ENCODE data around the gene ALOX5AP. TPM values are rescaled to one million over a fixed set of nuclear protein-coding genes. Genes with fewer than 3 reads are reported as not detected.

The ALOX5AP gene
- total and polyA plus RNA-seq, 9 of the 15 experiments (the other 6 are each of a cell fraction or from before 2014, with no cell fraction given), result 0.31 TPM; not detected in 8

DNA sequence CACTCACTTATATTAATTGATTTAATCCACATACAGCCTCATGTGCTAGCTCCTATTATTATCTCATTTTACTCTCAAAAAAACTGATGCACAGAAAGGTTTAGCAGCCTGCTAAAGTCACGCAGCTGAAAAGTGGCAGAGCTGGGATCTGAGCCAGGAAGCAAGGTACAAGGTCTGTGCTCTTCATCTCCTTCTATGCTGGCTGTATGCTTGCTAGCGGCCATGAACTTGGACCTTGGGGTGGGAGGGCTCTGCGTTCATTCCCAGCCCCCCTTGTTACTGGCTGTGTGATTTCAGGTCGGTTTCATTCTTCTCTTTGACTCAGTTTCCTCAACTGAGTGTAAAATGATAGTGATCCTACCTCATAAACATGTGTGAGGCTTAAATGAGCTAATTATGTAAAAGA lies 69.8 kb downstream of the ALOX5AP start:
- no TSS peak for BruUV-seq (replicated peaks)
- H2AFZ ChIP-seq (ENCODE audit: low read depth, low read length), result no peak overlapping the region
- DNase-seq (ENCODE audit: extremely low read depth in 1 of 4, low spot score in 3 of 4), result no peak
- H3K4me3 ChIP-seq, result no peak overlapping the region
- no peak for FAIRE-seq
- ChIA-PET CTCF (ENCODE audit: low intra/inter-chr PET ratio) (no interaction called here), POLR2A (interaction anchor here (0.6 kb wide), 1 partner anchor 53 kb away, joined by 3 read pairs; no protein-coding TSS in a partner anchor)
- no peaks in the 10 kb centered on the region for H3K79me2 ChIP-seq (ENCODE audit: control insufficient read depth, insufficient read depth, low read length)
- no peak overlapping the region for H3K9ac ChIP-seq (ENCODE audit: insufficient read depth in 1 of 2, low read depth in 2 of 2, low read length in 2 of 2)
- H3K4me1 ChIP-seq (replicated peaks in 1 of 2; ENCODE audit: control insufficient read depth in 2 of 2, insufficient read depth in 2 of 2, low read length in 2 of 2), result peaks cover 0 to 6% of the 10 kb centered on the region in 2 experiments; a peak in 2 of 5 replicates
- intact Hi-C loops (cut with micrococcal nuclease), result no loop called here
- 0% methylated on average over 4 of the region's 4 CpGs for WGBS (ENCODE audit: insufficient coverage, low coverage, missing lambda C conversion rate)
- no peaks in the 10 kb centered on the region for H3K36me3 ChIP-seq (ENCODE audit: control insufficient read depth, insufficient read depth, low read length)
- no peaks in the 10 kb centered on the region for H4K20me1 ChIP-seq (replicated peaks; ENCODE audit: control insufficient read depth, insufficient read depth, low read length)
- in situ Hi-C loops (cut with MboI), result loop anchor here (10.0 kb wide), 1 partner anchor 660 kb away; no protein-coding TSS in a partner anchor
- H3K27me3 ChIP-seq (ENCODE audit: control insufficient read depth in 2 of 2, insufficient read depth in 2 of 2, low read length in 2 of 2), result peaks cover 5 to 36% of the 10 kb centered on the region in 2 experiments; a peak in 4 of 5 replicates
- no peak for ATAC-seq
- H3K4me2 ChIP-seq (ENCODE audit: insufficient read depth, low read length), result no peak overlapping the region
- H3K27ac ChIP-seq (ENCODE audit: extremely low read depth, low read depth, low read length), result no peak overlapping the region
- no peaks in the 10 kb centered on the region for H3K9me1 ChIP-seq (ENCODE audit: control insufficient read depth, insufficient read depth, low read length)
- H3K9me3 ChIP-seq (replicated peaks; ENCODE audit: control insufficient read depth, insufficient read depth, low read depth, low read length), result no peaks in the 10 kb centered on the region
- no peak for TF ChIP-seq ZBTB7A (IDR thresholded peaks at IDR 0.05; ENCODE audit: borderline replicate concordance, control insufficient read depth, low read depth, low read length)
- no peak for TF ChIP-seq XRCC4 (IDR thresholded peaks at IDR 0.05; ENCODE audit: extremely low read depth, insufficient read depth, insufficient read length)
- TF ChIP-seq HOXB6 (CRISPR knock-in tag; IDR thresholded peaks at IDR 0.05; ENCODE audit: borderline replicate concordance), result no peak
- TF ChIP-seq HINFP (tag; conservative IDR thresholded peaks at IDR 0.05; ENCODE audit: low read depth), result no peak
- TF ChIP-seq ZNF280A (IDR thresholded peaks at IDR 0.05; ENCODE audit: low read depth, partially characterized antibody), result no peak
- no peak for TF ChIP-seq FOXA3 (CRISPR knock-in tag; conservative IDR thresholded peaks at IDR 0.05 in 1 of 2, IDR thresholded peaks at IDR 0.05 in 1 of 2)
- TF ChIP-seq, protein P1, sequence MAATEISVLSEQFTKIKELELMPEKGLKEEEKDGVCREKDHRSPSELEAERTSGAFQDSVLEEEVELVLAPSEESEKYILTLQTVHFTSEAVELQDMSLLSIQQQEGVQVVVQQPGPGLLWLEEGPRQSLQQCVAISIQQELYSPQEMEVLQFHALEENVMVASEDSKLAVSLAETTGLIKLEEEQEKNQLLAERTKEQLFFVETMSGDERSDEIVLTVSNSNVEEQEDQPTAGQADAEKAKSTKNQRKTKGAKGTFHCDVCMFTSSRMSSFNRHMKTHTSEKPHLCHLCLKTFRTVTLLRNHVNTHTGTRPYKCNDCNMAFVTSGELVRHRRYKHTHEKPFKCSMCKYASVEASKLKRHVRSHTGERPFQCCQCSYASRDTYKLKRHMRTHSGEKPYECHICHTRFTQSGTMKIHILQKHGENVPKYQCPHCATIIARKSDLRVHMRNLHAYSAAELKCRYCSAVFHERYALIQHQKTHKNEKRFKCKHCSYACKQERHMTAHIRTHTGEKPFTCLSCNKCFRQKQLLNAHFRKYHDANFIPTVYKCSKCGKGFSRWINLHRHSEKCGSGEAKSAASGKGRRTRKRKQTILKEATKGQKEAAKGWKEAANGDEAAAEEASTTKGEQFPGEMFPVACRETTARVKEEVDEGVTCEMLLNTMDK (IDR thresholded peaks at IDR 0.05; ENCODE audit: borderline replicate concordance, insufficient read depth, low read depth, low read length, poor library complexity, severe bottlenecking), result no peak
- no peak for TF ChIP-seq ATF1 (CRISPR knock-in tag; IDR thresholded peaks at IDR 0.05)
- TF ChIP-seq ATF1 (tag; IDR thresholded peaks at IDR 0.05), result no peak
- TF ChIP-seq ZNF431 (CRISPR knock-in tag; IDR thresholded peaks at IDR 0.05), result no peak
- TF ChIP-seq KLF6 (CRISPR knock-in tag; IDR thresholded peaks at IDR 0.05; ENCODE audit: borderline replicate concordance), result no peak
- TF ChIP-seq ADNP (tag; IDR thresholded peaks at IDR 0.05), result no peak
- no peak for TF ChIP-seq ZBTB26 (CRISPR knock-in tag; IDR thresholded peaks at IDR 0.05)
- no peak for TF ChIP-seq CXXC5 (CRISPR knock-in tag; IDR thresholded peaks at IDR 0.05)
- no peak for TF ChIP-seq ZNF764 (CRISPR knock-in tag; IDR thresholded peaks at IDR 0.05; ENCODE audit: low read depth)
- no peak for TF ChIP-seq NEUROD1 (IDR thresholded peaks at IDR 0.05; ENCODE audit: borderline replicate concordance, low read depth, low read length, partially characterized antibody)

Measured in K562 (cell line).